GM10266 (cell line): ENCODE results near the gene LMLN.
"Not testable (repeated sequence)": the region's sequence is repeated elsewhere in the genome, so short reads cannot be mapped to it uniquely, and the experiment has no call there.

Experiments
- DNase-seq: peaks from one replicate; pipeline ENCODE4 v3.0.0; 2012; ENCODE audit errors: extremely low spot score
- CTCF ChIP-seq: IDR thresholded peaks from 2 replicates; pipeline ENCODE4 v1.5.1; 2012; ENCODE audit warnings: mild to moderate bottlenecking, low read depth; ENCODE audit not compliant: control insufficient read depth, insufficient read depth; ENCODE audit errors: missing control alignments

Gene LMLN

GRCh38 chr3:198046120-198046857 is 86.3 kb downstream of the LMLN start:
- no peak for DNase-seq
- no peak for TF ChIP-seq CTCF

- no peak for TF ChIP-seq CTCF
- DNase-seq = no peak
Observed at GRCh38 chr3:198048445-198048844, 88.4 kb downstream of the LMLN start.

GRCh38 chr3:198051836-198052235 is 91.8 kb downstream of the LMLN start:
- no peak for TF ChIP-seq CTCF
- no peak for DNase-seq

GRCh38 chr3:198053462-198053861 is 93.4 kb downstream of the LMLN start:
- not testable (repeated sequence) for DNase-seq

GRCh38 chr3:198061119-198062067 is 101.4 kb downstream of the LMLN start:
- TF ChIP-seq CTCF = no peak
- DNase-seq = no peak

- no peak for TF ChIP-seq CTCF
- no peak for DNase-seq
Observed at GRCh38 chr3:198062068-198062465, 102.0 kb downstream of the LMLN start.

- DNase-seq = no peak
- TF ChIP-seq CTCF = no peak
Observed at GRCh38 chr3:198064420-198064819, 104.4 kb downstream of the LMLN start.
